ENCODE measurements around the gene ZDHHC14. TPM values are rescaled to one million over a fixed set of nuclear protein-coding genes. Genes with fewer than 3 reads are reported as not detected.

ZDHHC14 gene
- total RNA-seq, 2 experiments from 2014 or later = 1.3 to 1.6 TPM

GRCh38 chr6:157596886-157597285 lies 215.9 kb downstream of the ZDHHC14 start:
- Mint-ChIP-seq H3K9me3 (no peaks in the 10 kb centered on the region), H3K27ac (no peak overlapping the region), H3K4me1 (ENCODE audit: low read depth) (no peaks in the 10 kb centered on the region), H3K4me3 (no peak overlapping the region), H3K36me3 (ENCODE audit: low read depth) (no peaks in the 10 kb centered on the region), H3K27me3 (no peaks in the 10 kb centered on the region)
- intact Hi-C loops (cut with DNase I, micrococcal nuclease) = loop anchor here in 1 of 2 experiments (2.0 kb wide), 1 partner anchor 282 kb away; no protein-coding TSS in a partner anchor
- Histone ChIP-seq H3K27ac (ENCODE audit: low read depth in 1 of 2, low read length in 2 of 2) (no peak overlapping the region), H3K9me3 (ENCODE audit: control insufficient read depth in 1 of 2, insufficient read depth in 1 of 2, low read length in 2 of 2) (peaks cover 0 to 11% of the 10 kb centered on the region in 2 experiments), H3K4me1 (ENCODE audit: insufficient read depth, low read length) (peaks cover 5% of the 10 kb centered on the region), H3K4me3 (ENCODE audit: low read length) (no peak overlapping the region), H3K36me3 (ENCODE audit: insufficient read depth, low read length) (no peaks in the 10 kb centered on the region), H3K27me3 (ENCODE audit: control insufficient read depth in 1 of 2, insufficient read depth in 2 of 2, low read length in 2 of 2) (no peaks in the 10 kb centered on the region)
- DNase-seq (no peak), ATAC-seq (ENCODE audit: poor library complexity) (no peak)
- ChIA-PET POLR2A (interaction anchor here (0.6 kb wide), 1 partner anchor 27 kb away, joined by 3 read pairs; no protein-coding TSS in a partner anchor), CTCF (no interaction called here)
- TF ChIP-seq, protein P1, sequence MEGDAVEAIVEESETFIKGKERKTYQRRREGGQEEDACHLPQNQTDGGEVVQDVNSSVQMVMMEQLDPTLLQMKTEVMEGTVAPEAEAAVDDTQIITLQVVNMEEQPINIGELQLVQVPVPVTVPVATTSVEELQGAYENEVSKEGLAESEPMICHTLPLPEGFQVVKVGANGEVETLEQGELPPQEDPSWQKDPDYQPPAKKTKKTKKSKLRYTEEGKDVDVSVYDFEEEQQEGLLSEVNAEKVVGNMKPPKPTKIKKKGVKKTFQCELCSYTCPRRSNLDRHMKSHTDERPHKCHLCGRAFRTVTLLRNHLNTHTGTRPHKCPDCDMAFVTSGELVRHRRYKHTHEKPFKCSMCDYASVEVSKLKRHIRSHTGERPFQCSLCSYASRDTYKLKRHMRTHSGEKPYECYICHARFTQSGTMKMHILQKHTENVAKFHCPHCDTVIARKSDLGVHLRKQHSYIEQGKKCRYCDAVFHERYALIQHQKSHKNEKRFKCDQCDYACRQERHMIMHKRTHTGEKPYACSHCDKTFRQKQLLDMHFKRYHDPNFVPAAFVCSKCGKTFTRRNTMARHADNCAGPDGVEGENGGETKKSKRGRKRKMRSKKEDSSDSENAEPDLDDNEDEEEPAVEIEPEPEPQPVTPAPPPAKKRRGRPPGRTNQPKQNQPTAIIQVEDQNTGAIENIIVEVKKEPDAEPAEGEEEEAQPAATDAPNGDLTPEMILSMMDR (IDR thresholded peaks at IDR 0.05) = no peak

- TF ChIP-seq, protein P1 (IDR thresholded peaks at IDR 0.05) = no peak
- Histone ChIP-seq H3K9me3 (ENCODE audit: control insufficient read depth in 1 of 2, insufficient read depth in 1 of 2, low read length in 2 of 2) (peaks cover 0 to 8% of the 10 kb centered on the region in 2 experiments), H3K27me3 (ENCODE audit: control insufficient read depth in 1 of 2, insufficient read depth in 2 of 2, low read length in 2 of 2) (no peaks in the 10 kb centered on the region), H3K4me1 (ENCODE audit: insufficient read depth, low read length) (peaks cover 5% of the 10 kb centered on the region), H3K4me3 (ENCODE audit: low read length) (no peak overlapping the region), H3K36me3 (ENCODE audit: insufficient read depth, low read length) (no peaks in the 10 kb centered on the region), H3K27ac (ENCODE audit: low read depth in 1 of 2, low read length in 2 of 2) (no peak overlapping the region)
- Mint-ChIP-seq H3K36me3 (ENCODE audit: low read depth) (no peaks in the 10 kb centered on the region), H3K4me1 (ENCODE audit: low read depth) (no peaks in the 10 kb centered on the region), H3K4me3 (no peak overlapping the region), H3K27ac (no peak overlapping the region), H3K27me3 (no peaks in the 10 kb centered on the region), H3K9me3 (no peaks in the 10 kb centered on the region)
- CTCF ChIA-PET = no interaction called here
- ATAC-seq (ENCODE audit: poor library complexity) (no peak), DNase-seq (peak in 10 of 14 experiments; percentile 8 to 58 (median 21))
- intact Hi-C loops (cut with DNase I, micrococcal nuclease) = loop anchor here in 1 of 2 experiments (2.0 kb wide), 1 partner anchor 283 kb away; no protein-coding TSS in a partner anchor
- POLR2A ChIA-PET = no interaction called here
Measured at GRCh38 chr6:157597461-157598312, 216.7 kb downstream of the ZDHHC14 start.

GRCh38 chr6:157599191-157599590 lies 218.2 kb downstream of the ZDHHC14 start:
- Histone ChIP-seq H3K9me3 (ENCODE audit: control insufficient read depth in 1 of 2, insufficient read depth in 1 of 2, low read length in 2 of 2) (no peaks in the 10 kb centered on the region), H3K36me3 (ENCODE audit: insufficient read depth, low read length) (no peaks in the 10 kb centered on the region), H3K27me3 (ENCODE audit: control insufficient read depth in 1 of 2, insufficient read depth in 2 of 2, low read length in 2 of 2) (no peaks in the 10 kb centered on the region), H3K27ac (ENCODE audit: low read depth in 1 of 2, low read length in 2 of 2) (no peak overlapping the region), H3K4me1 (ENCODE audit: insufficient read depth, low read length) (peaks cover 5% of the 10 kb centered on the region), H3K4me3 (ENCODE audit: low read length) (no peak overlapping the region)
- H3K9me3 Mint-ChIP-seq = no peaks in the 10 kb centered on the region
- H3K4me3 Mint-ChIP-seq = no peak overlapping the region
- no peaks in the 10 kb centered on the region for H3K36me3 Mint-ChIP-seq (ENCODE audit: low read depth)
- TF ChIP-seq, protein P1 (IDR thresholded peaks at IDR 0.05) = no peak
- ATAC-seq (ENCODE audit: poor library complexity) (no peak), DNase-seq (no peak)
- no peaks in the 10 kb centered on the region for H3K4me1 Mint-ChIP-seq (ENCODE audit: low read depth)
- no peaks in the 10 kb centered on the region for H3K27me3 Mint-ChIP-seq
- no peak overlapping the region for H3K27ac Mint-ChIP-seq
- CTCF ChIA-PET = no interaction called here
- intact Hi-C loops (cut with DNase I, micrococcal nuclease) = no loop called here
- POLR2A ChIA-PET = no interaction called here
